CD4-positive, alpha-beta T cell treated with Interleukin-1 beta for 1 hour (primary cell): ENCODE measurements around the gene ALK.

Experiments used
- DNase-seq, 2 donors: peaks; one replicate each; pipeline ENCODE4 v3.0.0-alpha.2; 2020 to 2022

ALK gene

GRCh38 chr2:29433920-29434319 lies 487.5 kb downstream of the ALK start:
- DNase-seq, result no peak

GRCh38 chr2:29433128-29433527 lies 488.3 kb downstream of the ALK start:
- DNase-seq, result no peak

GRCh38 chr2:29431485-29431884 lies 489.9 kb downstream of the ALK start:
- DNase-seq, result no peak

GRCh38 chr2:29430382-29431112 lies 490.8 kb downstream of the ALK start:
- no peak for DNase-seq

DNA sequence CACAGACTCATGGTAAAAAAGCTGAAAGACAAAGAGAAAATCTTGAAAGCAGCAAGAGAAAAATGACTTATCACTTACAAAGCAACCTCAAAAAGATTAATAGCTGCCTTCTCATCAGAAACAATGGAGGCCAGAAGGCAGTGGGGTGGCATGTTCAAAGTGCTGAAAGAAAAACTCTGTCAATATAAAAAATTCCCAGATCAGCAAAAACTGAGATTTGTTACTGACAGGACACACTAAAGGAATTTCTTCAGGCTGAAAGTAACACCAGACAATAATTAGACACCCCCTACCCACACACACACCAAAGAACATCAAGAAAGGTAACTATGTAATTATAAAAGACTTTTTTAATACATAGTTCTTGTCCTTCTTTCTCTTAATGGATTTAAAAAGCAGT lies 495.0 kb downstream of the ALK start:
- DNase-seq, result no peak

- DNase-seq, result no peak
These were observed 495.5 kb downstream of the ALK start for GRCh38 chr2:29425866-29426265.

- no peak for DNase-seq
These were observed 498.2 kb downstream of the ALK start for GRCh38 chr2:29423061-29423666.

- DNase-seq, result no peak
These were observed 500.2 kb downstream of the ALK start for GRCh38 chr2:29420999-29421782.

- no peak for DNase-seq
These were observed 500.9 kb downstream of the ALK start for GRCh38 chr2:29420464-29420863.

GRCh38 chr2:29417630-29418029 lies 503.8 kb downstream of the ALK start:
- DNase-seq, result no peak

DNA sequence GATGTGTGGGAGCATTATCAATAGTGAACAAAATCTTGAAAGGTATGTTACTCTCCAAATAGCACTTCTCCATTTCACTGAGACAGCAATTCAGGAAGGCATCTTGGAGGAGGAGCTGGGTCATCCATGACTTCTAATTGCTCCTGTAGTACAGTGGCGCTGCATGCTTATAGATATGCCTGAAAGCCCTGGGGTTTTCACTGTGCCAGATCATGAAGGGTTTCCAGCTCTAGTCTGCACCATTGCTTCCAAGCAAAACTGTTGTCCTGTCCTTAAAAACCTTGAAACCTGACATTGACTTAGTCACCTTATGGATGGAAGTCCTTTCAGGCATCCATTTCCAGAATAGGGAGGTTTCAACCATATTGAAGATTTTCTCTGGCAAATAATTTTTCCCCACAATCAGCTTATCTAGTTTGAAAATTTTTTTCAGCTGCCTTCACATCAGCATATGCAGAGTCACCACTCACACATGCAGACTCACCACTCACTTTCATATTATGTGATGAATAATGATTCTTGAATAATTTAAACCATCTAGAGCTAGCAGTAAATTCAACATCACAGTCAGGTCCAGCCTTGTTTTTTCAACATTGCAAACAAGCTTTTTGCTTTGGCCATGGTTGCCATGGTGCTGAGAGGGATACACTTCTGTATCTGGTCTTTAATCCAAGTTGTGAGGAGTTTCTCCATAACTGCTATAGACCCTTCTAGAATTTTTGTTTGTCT lies 509.0 kb downstream of the ALK start:
- no peak for DNase-seq

- no peak for DNase-seq
These were observed 515.7 kb downstream of the ALK start for GRCh38 chr2:29405707-29406106.

DNA sequence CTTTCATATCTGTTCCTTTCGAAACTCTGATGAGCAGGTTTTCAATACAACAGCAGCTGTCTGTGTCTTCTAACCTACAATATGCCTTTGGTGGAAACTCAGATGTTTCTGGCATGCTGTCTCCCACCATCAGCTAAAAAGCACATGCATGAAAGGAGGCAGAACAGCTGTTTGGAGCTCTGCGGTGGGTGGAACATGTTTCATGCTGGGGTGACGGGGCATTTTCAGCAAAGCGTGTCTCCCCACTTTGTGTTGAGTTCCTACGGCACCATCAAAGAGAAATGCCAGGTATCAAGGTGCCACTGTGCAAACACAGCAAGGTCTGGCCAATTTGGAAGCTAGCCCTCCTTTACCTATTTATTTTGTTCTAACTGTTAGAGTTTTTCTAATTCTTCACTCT lies 516.1 kb downstream of the ALK start:
- no peak for DNase-seq

- no peak for DNase-seq
These were observed 519.4 kb downstream of the ALK start for GRCh38 chr2:29401994-29402393.

- DNase-seq, result no peak
These were observed 520.3 kb downstream of the ALK start for GRCh38 chr2:29400930-29401653.

- DNase-seq, result no peak
These were observed 522.8 kb downstream of the ALK start for GRCh38 chr2:29398384-29399237.

DNA sequence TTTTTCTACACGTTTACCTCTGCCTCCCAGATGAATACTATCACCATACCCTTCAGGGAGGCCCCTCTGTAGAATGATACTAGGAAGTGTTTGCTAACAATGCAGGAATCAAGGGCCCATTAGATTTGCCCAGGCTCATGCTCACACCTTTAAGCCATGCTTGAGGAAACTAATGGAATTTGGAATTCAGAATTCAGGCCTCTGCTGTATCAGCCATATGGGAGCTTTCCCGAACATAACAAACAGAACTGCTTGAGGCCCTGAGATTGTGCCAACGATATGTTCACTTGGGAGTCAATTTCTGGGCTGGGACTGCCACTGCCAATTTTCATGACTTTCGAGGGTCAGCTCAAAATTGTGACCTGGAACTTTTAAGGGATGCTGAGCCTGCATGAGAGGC lies 523.7 kb downstream of the ALK start:
- no peak for DNase-seq

DNA sequence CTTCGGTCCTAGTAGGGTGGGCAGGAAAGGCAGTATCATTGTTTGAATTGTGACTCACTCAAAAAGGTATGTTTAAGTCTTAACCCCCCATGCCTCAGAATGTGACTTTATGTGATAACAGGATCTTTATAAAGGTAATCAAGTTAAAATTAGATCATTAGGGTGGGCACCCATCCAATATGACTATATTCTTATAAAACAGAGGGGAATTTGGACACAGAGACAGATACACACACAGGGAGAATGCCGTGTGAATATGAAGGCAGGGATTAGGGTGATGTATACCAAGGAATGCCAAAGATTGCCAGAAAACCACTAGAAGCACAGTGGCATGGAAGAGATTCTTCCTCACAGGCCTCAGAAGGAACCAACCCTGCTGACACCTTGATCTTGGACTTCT lies 524.3 kb downstream of the ALK start:
- DNase-seq, result no peak

DNA sequence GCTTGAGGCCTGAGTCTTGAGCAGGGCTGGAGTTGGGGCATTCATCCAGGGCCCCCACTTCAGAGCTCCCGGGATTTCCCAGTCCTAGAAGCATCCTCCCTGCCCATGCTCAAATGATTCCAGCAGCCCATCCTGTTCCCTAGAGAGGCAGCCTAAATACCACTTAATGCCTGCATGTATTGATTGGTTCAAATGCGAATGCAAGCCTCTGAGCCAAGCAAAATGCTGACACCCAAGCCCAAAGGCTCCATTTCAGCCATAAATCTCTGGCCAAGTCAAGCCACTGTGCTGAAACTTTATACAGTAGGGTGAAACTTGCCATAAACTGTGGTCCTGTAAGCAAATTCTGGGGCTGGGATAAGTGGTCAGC lies 526.4 kb downstream of the ALK start:
- no peak for DNase-seq

DNA sequence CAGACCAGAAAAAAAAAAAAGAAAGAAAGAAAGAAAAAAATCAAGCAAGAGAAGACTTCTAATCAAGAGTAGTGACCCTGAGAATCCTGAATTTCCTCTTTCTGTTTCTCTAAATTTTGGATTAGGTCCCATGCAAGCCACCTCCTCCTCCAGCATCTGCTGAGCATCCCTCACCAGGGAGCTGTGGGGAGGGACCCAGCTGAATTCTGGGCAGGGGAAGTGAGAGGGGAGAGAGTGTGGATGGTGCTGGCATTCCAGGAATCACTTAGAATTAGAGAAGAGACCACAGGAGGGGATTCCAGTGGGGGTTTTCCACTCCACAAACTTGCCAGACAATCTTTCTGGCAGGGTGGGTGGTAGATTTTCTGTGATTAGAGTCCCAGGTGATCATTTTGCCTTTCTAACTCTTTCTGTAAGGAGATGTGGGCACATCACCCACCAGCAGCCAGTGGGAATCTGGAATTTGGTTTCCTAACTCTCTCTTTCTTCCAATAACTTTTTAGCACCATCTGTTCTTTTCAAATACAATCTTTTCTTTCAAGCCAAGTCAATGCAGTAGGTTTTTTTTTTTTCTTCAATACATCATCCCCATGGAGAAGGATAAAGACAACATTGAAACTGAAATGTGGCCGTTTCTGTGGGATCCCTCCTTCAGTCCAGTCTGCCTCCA lies 526.9 kb downstream of the ALK start:
- DNase-seq, result no peak

- no peak for DNase-seq
These were observed 527.7 kb downstream of the ALK start for GRCh38 chr2:29393676-29394075.
